K562 (cell line): ENCODE results near the gene ADGRF5. TPM values are rescaled to one million over a fixed set of nuclear protein-coding genes. Genes with fewer than 3 reads are reported as not detected.
A peak's percentile ranks its signal among the peaks of the same experiment; 100 is the strongest.

ENCODE experiments used
- ARHGAP35 ChIP-seq: fragments of 450-650 bp; IDR thresholded peaks from 2 replicates; pipeline ENCODE4 v1.6.1; 2018; ENCODE audit not compliant: partially characterized antibody
- CREM ChIP-seq: IDR thresholded peaks from 2 replicates; pipeline ENCODE4 v1.6.1; 2014; ENCODE audit warnings: antibody characterized with exemption, low read depth
- FOS ChIP-seq: IDR thresholded peaks from 3 replicates; pipeline ENCODE4 v1.6.1; 2011; ENCODE audit not compliant: insufficient read length; ENCODE audit errors: extremely low read depth
- FOSL1 ChIP-seq: fragments of 200-800 bp; sonication (Bioruptor generic); conservative IDR thresholded peaks from 2 replicates; pipeline ENCODE4 v1.6.1; 2016; ENCODE audit warnings: missing genetic modification characterization, missing compliant biosample characterization
- HDAC3 ChIP-seq: fragments of 450-650 bp; IDR thresholded peaks from 2 replicates; pipeline ENCODE4 v1.6.1; 2018; ENCODE audit warnings: borderline replicate concordance, mild to moderate bottlenecking, moderate library complexity; ENCODE audit not compliant: partially characterized antibody
- JUND ChIP-seq, 2 experiments: IDR thresholded peaks; 2 replicates in 1 of 2; 3 replicates in 1 of 2; pipeline ENCODE4 v1.6.1; 2011; ENCODE audit warnings: borderline replicate concordance in 2 of 2, low read depth in 2 of 2, low read length in 2 of 2, improper control_type of control experiment in 1 of 2, missing biosample characterization in 1 of 2, missing genetic modification characterization in 1 of 2, missing genetic modification reagents in 1 of 2
- KDM2B ChIP-seq: fragments of 250-450 bp; sonication (Bioruptor Pico); IDR thresholded peaks from 2 replicates; pipeline ENCODE4 v1.8.0; 2021; ENCODE audit warnings: mild to moderate bottlenecking, moderate library complexity
- MCM2 ChIP-seq: fragments of 450-650 bp; IDR thresholded peaks from 2 replicates; pipeline ENCODE4 v1.6.1; 2017; ENCODE audit warnings: low read depth, mild to moderate bottlenecking
- NR2C1 ChIP-seq, 2 experiments: fragments of 450-650 bp; IDR thresholded peaks; 2 replicates each; pipeline ENCODE4 v1.6.1; 2017; ENCODE audit warnings: mild to moderate bottlenecking in 2 of 2, antibody characterized with exemption in 1 of 2, inconsistent platforms in 1 of 2, missing compliant biosample characterization in 1 of 2, missing genetic modification characterization in 1 of 2
- PHF20 ChIP-seq: fragments of 450-650 bp; IDR thresholded peaks from 2 replicates; pipeline ENCODE4 v1.6.1; 2018; ENCODE audit not compliant: partially characterized antibody
- PTTG1 ChIP-seq: fragments of 450-650 bp; IDR thresholded peaks from 2 replicates; pipeline ENCODE4 v1.6.1; 2016; ENCODE audit warnings: low read depth, mild to moderate bottlenecking, missing genetic modification characterization, missing compliant biosample characterization
- SIRT6 ChIP-seq: IDR thresholded peaks from one replicate; pipeline ENCODE4 v1.6.1; 2012; ENCODE audit warnings: low read depth, mild to moderate bottlenecking, control low read depth, inconsistent platforms, low read length, moderate library complexity
- SMAD3 ChIP-seq: fragments of 450-650 bp; formaldehyde crosslinking; conservative IDR thresholded peaks from 2 replicates; pipeline ENCODE4 v1.4.0; 2020; ENCODE audit warnings: mild to moderate bottlenecking
- TRIM28 ChIP-seq: fragments of 450-650 bp; IDR thresholded peaks from 2 replicates; pipeline ENCODE4 v1.6.1; 2017
- ZFP30 ChIP-seq: fragments of 250-450 bp; sonication (Bioruptor Pico); IDR thresholded peaks from 2 replicates; pipeline ENCODE4 v1.8.0; 2022; ENCODE audit warnings: moderate library complexity, mild to moderate bottlenecking, inconsistent platforms, borderline replicate concordance
- ZNF778 ChIP-seq: fragments of 450-650 bp; formaldehyde crosslinking; IDR thresholded peaks from 2 replicates; pipeline ENCODE4 v1.4.0; 2020; ENCODE audit warnings: mild to moderate bottlenecking, moderate library complexity
- polyA plus RNA-seq, 8 experiments: library from polyadenylated mRNA; depleted of rRNA in 4 of 8; stranded (reverse) in 5 of 8; unstranded in 3 of 8; fragments of >200 nt; fragmentation: Nextera tagmentation in 2 of 8; fragmentation: Illumina TruSeq in 1 of 8; extraction: Ambion mirVana in 2 of 8; extraction: Trizol in 1 of 8; gene quantifications; 2 replicates each; pipeline versions ENCODE4 v1.2.1 to v1.2.3, GENCODE V29; 2011 to 2014; ENCODE audit warnings: inconsistent platforms in 1 of 8, missing spikeins in 1 of 8
- total RNA-seq, 7 experiments: library from RNA; depleted of rRNA in 6 of 7; stranded (reverse); fragments of >200 nt in 6 of 7; fragmentation: Illumina TruSeq in 2 of 7; extraction: Trizol in 2 of 7; gene quantifications; 2 replicates each; pipeline versions ENCODE4 v1.2.1 to v1.2.3, GENCODE V29; 2011 to 2021; ENCODE audit warnings: low replicate concordance in 1 of 7
- TF ChIP-seq, protein P1 (sequence below), 2 experiments: IDR thresholded peaks; 2 replicates each; pipeline ENCODE4 v1.6.1; 2011; ENCODE audit warnings: borderline replicate concordance in 1 of 2, control low read depth in 1 of 2, low read depth in 1 of 2, low read length in 1 of 2, mild to moderate bottlenecking in 1 of 2, mixed read lengths in 1 of 2, moderate library complexity in 1 of 2; ENCODE audit not compliant: insufficient read depth in 1 of 2, insufficient read length in 1 of 2, poor library complexity in 1 of 2, severe bottlenecking in 1 of 2; ENCODE audit errors: extremely low read depth in 1 of 2
- TF ChIP-seq, protein P2 (sequence below): fragments of 450-650 bp; IDR thresholded peaks from 2 replicates; pipeline ENCODE4 v1.6.1; 2017; ENCODE audit warnings: mild to moderate bottlenecking, moderate library complexity
- TF ChIP-seq, protein P3 (sequence below): fragments of 450-650 bp; IDR thresholded peaks from 2 replicates; pipeline ENCODE4 v1.6.1; 2018; ENCODE audit not compliant: partially characterized antibody
- TF ChIP-seq, protein P4 (sequence below): fragments of 450-650 bp; formaldehyde crosslinking; IDR thresholded peaks from 2 replicates; pipeline ENCODE4 v1.4.0; 2020; ENCODE audit warnings: mild to moderate bottlenecking, moderate library complexity

Gene ADGRF5
- total and polyA plus RNA-seq, 9 of the 15 experiments (the other 6 are each of a cell fraction or from before 2014, with no cell fraction given) = 0.07 TPM; not detected in 8

DNA sequence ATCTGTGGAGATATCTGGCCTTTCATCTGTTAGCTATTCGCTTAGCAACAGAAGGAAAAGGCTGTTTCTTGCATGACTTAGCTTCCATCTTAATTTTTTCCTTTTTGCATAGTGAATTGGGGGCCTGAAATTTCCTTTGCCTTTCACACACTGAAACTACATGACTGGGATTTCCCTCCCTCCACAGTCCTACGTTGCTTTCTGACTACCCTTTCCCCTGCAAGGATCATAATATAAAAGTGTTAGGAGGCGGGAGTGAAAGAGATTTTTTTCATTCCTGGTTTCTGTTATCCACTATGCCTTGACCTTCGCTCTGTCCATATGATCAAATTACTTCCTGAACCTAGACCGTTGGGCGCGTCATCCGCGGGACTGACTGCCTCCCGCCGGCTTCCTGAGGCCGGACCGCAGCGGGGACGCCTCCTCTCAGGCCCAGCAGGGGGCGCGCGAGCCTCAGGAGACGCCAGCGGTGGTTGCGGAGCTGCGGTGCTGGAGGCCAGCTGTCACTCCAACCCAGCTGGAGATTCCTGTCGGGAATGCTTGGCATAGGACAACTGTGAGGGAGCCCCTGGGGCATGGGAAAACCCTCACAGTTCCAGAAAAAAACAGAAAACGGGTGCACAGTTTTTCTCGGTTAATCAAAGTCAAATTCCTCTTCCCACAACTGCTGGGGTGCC is 72.9 kb downstream of the ADGRF5 start (continued):
- TF ChIP-seq SMAD3 (no peak), TRIM28 (no peak), SIRT6 (no peak), ZNF778 (CRISPR knock-in tag) (no peak), FOS (no peak), CREM (peak; percentile 74), ZFP30 (CRISPR knock-in tag) (no peak), FOSL1 (no peak), NR2C1 (IDR thresholded peaks at IDR 0.05) (no peak), NR2C1 (tag; IDR thresholded peaks at IDR 0.05) (0 out of 2 replicates have a peak, but pooled peaks have one; percentile 17), HDAC3 (no peak), JUND (IDR thresholded peaks at IDR 0.05; ENCODE audit: borderline replicate concordance, low read depth, low read length) (peak; percentile 54), JUND (tag; IDR thresholded peaks at IDR 0.05; ENCODE audit: borderline replicate concordance, low read depth, low read length) (no peak; the same call in 2 of the 3 replicates), ARHGAP35 (no peak), PTTG1 (tag) (no peak), PHF20 (no peak), MCM2 (no peak), KDM2B (CRISPR knock-in tag) (no peak)
- TF ChIP-seq, protein P1, sequence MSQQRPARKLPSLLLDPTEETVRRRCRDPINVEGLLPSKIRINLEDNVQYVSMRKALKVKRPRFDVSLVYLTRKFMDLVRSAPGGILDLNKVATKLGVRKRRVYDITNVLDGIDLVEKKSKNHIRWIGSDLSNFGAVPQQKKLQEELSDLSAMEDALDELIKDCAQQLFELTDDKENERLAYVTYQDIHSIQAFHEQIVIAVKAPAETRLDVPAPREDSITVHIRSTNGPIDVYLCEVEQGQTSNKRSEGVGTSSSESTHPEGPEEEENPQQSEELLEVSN (IDR thresholded peaks at IDR 0.05; ENCODE audit: borderline replicate concordance in 1 of 2, extremely low read depth in 1 of 2, insufficient read depth in 1 of 2, insufficient read length in 1 of 2, low read depth in 1 of 2, low read length in 1 of 2, poor library complexity in 1 of 2, severe bottlenecking in 1 of 2) = peak in 1 of 2 experiments; percentile 35
- TF ChIP-seq, protein P2, sequence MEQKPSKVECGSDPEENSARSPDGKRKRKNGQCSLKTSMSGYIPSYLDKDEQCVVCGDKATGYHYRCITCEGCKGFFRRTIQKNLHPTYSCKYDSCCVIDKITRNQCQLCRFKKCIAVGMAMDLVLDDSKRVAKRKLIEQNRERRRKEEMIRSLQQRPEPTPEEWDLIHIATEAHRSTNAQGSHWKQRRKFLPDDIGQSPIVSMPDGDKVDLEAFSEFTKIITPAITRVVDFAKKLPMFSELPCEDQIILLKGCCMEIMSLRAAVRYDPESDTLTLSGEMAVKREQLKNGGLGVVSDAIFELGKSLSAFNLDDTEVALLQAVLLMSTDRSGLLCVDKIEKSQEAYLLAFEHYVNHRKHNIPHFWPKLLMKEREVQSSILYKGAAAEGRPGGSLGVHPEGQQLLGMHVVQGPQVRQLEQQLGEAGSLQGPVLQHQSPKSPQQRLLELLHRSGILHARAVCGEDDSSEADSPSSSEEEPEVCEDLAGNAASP = no peak
- TF ChIP-seq, protein P3, sequence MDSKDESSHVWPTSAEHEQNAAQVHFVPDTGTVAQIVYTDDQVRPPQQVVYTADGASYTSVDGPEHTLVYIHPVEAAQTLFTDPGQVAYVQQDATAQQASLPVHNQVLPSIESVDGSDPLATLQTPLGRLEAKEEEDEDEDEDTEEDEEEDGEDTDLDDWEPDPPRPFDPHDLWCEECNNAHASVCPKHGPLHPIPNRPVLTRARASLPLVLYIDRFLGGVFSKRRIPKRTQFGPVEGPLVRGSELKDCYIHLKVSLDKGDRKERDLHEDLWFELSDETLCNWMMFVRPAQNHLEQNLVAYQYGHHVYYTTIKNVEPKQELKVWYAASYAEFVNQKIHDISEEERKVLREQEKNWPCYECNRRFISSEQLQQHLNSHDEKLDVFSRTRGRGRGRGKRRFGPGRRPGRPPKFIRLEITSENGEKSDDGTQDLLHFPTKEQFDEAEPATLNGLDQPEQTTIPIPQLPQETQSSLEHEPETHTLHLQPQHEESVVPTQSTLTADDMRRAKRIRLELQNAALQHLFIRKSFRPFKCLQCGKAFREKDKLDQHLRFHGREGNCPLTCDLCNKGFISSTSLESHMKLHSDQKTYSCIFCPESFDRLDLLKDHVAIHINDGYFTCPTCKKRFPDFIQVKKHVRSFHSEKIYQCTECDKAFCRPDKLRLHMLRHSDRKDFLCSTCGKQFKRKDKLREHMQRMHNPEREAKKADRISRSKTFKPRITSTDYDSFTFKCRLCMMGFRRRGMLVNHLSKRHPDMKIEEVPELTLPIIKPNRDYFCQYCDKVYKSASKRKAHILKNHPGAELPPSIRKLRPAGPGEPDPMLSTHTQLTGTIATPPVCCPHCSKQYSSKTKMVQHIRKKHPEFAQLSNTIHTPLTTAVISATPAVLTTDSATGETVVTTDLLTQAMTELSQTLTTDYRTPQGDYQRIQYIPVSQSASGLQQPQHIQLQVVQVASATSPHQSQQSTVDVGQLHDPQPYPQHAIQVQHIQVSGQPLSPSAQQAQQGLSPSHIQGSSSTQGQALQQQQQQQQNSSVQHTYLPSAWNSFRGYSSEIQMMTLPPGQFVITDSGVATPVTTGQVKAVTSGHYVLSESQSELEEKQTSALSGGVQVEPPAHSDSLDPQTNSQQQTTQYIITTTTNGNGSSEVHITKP = no peak
- TF ChIP-seq, protein P4, sequence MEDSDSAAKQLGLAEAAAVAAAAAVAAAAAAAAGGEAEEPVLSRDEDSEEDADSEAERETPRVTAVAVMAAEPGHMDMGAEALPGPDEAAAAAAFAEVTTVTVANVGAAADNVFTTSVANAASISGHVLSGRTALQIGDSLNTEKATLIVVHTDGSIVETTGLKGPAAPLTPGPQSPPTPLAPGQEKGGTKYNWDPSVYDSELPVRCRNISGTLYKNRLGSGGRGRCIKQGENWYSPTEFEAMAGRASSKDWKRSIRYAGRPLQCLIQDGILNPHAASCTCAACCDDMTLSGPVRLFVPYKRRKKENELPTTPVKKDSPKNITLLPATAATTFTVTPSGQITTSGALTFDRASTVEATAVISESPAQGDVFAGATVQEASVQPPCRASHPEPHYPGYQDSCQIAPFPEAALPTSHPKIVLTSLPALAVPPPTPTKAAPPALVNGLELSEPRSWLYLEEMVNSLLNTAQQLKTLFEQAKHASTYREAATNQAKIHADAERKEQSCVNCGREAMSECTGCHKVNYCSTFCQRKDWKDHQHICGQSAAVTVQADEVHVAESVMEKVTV (CRISPR knock-in tag) = peak; percentile 72
